NCI-H460 (cell line): ENCODE data around the gene PLBD2. TPM values are rescaled to one million over a fixed set of nuclear protein-coding genes. Genes with fewer than 3 reads are reported as not detected.

Experiments
- DNase-seq: peaks from one replicate; pipeline ENCODE4 v3.0.0-alpha.2; 2016; ENCODE audit warnings: low read depth; ENCODE audit errors: extremely low read depth
- polyA plus RNA-seq: library from polyadenylated mRNA; depleted of rRNA; stranded (reverse); fragments of >200 nt; gene quantifications from 2 replicates; pipeline ENCODE4 v1.2.3, GENCODE V29; 2014; cell fraction: nucleus; rRNA removed
- total RNA-seq: library from RNA; depleted of rRNA; stranded (reverse); fragments of >200 nt; shearing (Covaris generic); gene quantifications from 2 replicates; pipeline ENCODE4 v1.2.3, GENCODE V29; 2014; rRNA removed

Gene PLBD2
- 13.0 and 16.8 TPM in 2 replicates for total RNA-seq
- polyA plus RNA-seq, result 8.2 and 26.1 TPM in 2 replicates

GRCh38 chr12:113358381-113359132 lies at the start of gene PLBD2:
PLBD2 (plus strand) TSS chr12:113358587; CDS start chr12:113358601, 14 bp downstream.
- DNase-seq, result peak; percentile 82

GRCh38 chr12:113310489-113310888 lies 47.9 kb upstream of the PLBD2 start:
- no peak for DNase-seq

- DNase-seq, result no peak
Observed at GRCh38 chr12:113314121-113314529, 44.3 kb upstream of the PLBD2 start.

GRCh38 chr12:113315358-113315757 lies 43.0 kb upstream of the PLBD2 start:
- no peak for DNase-seq

GRCh38 chr12:113316155-113316554 lies 42.2 kb upstream of the PLBD2 start:
- DNase-seq, result no peak

GRCh38 chr12:113317122-113317521 lies 41.3 kb upstream of the PLBD2 start:
- no peak for DNase-seq

GRCh38 chr12:113318046-113318656 lies 40.2 kb upstream of the PLBD2 start:
- DNase-seq, result no peak

- DNase-seq, result no peak
Observed at GRCh38 chr12:113318900-113319628, 39.3 kb upstream of the PLBD2 start.

- DNase-seq, result no peak
Observed at GRCh38 chr12:113320401-113320800, 38.0 kb upstream of the PLBD2 start.

GRCh38 chr12:113322343-113322742 lies 36.0 kb upstream of the PLBD2 start:
- no peak for DNase-seq

GRCh38 chr12:113325916-113326315 lies 32.5 kb upstream of the PLBD2 start:
- no peak for DNase-seq

- DNase-seq, result no peak
Observed at GRCh38 chr12:113326775-113327395, 31.5 kb upstream of the PLBD2 start.

GRCh38 chr12:113328368-113328889 lies 30.0 kb upstream of the PLBD2 start:
- no peak for DNase-seq

GRCh38 chr12:113329022-113329790 lies 29.2 kb upstream of the PLBD2 start:
- no peak for DNase-seq

- no peak for DNase-seq
Observed at GRCh38 chr12:113329791-113330417, 28.5 kb upstream of the PLBD2 start.

- DNase-seq, result no peak
Observed at GRCh38 chr12:113330505-113330904, 27.9 kb upstream of the PLBD2 start.

GRCh38 chr12:113332688-113333417 lies 25.5 kb upstream of the PLBD2 start:
- no peak for DNase-seq

GRCh38 chr12:113333418-113333750 lies 25.0 kb upstream of the PLBD2 start:
- DNase-seq, result no peak
